C4-2B (cell line): ENCODE measurements around the gene SNPH.
"Not testable (repeated sequence)": the region's sequence is repeated elsewhere in the genome, so short reads cannot be mapped to it uniquely, and the experiment has no call there.

Experiments used
- CTCF ChIP-seq: fragments of 450-650 bp; conservative IDR thresholded peaks from 2 replicates; pipeline ENCODE4 v1.5.1; 2017; ENCODE audit warnings: mild to moderate bottlenecking
- ZFX ChIP-seq: fragments of 450-650 bp; IDR thresholded peaks from 2 replicates; pipeline ENCODE4 v1.6.1; 2017

- not testable (repeated sequence) for TF ChIP-seq CTCF, ZFX
These were observed 77.5 kb downstream of the SNPH start for GRCh38 chr20:1343446-1344124.
